Erythroblast (primary cell): ENCODE data around the gene CFAP97D1.
A peak's percentile ranks its signal among the peaks of the same experiment; 100 is the strongest.

Source experiments
- DNase-seq, 2 experiments: peaks; one replicate each; lab custom pipeline; 2025; lab: John Stamatoyannopoulos, UW
- GATA1 ChIP-seq: IDR thresholded peaks from 2 replicates; pipeline ENCODE4 v1.6.1; 2011; ENCODE audit warnings: low read depth, mild to moderate bottlenecking, control low read depth, low read length, moderate library complexity
- POLR2A ChIP-seq: IDR thresholded peaks from 2 replicates; pipeline ENCODE4 v1.6.1; 2011; ENCODE audit warnings: mild to moderate bottlenecking, low read length

Gene CFAP97D1

DNA sequence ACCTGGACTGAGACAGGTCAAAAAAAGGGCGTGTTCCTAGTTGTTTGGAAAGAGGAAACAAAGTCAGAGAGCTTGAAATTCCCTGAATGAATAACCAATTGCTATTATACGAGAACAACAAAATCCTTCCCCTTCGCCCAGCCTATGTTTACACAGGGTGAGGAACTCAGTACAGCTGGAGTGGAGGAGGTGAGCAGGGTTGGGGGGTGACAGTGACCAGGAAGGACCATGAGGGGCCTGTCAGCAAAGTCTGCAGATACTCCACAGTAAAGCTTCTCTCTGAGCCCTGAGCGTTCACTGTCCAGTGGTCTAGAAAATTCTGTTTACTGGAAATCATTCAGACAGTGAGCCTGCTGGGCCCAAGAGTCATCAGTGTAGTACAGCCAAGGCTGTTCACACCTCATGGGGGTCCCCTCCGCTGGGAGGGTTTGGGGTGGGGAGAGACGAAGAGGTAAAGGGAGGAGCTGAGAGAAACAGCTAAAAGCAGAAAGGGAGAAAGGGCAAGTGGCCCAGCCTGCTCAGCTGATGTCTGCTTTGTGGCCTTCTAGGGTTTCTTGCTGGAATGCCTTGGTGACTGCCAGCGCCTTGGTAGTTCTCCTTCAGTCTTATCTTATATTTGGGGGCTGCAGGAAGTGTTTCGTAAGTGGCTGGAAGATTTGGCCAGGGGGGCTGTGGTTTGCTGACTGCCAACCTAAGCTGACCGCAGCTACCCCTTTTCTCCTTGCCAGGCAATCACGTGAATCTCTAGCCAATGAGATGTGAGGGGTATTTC lies 7.2 kb upstream of the CFAP97D1 start:
- DNase-seq: peak in 1 of 2 experiments; percentile 18
- TF ChIP-seq POLR2A: no peak
- TF ChIP-seq GATA1: no peak

- DNase-seq: no peak
- TF ChIP-seq POLR2A (no peak), GATA1 (no peak)
These were observed 5.7 kb upstream of the CFAP97D1 start for GRCh38 chr17:43774304-43775250.

DNA sequence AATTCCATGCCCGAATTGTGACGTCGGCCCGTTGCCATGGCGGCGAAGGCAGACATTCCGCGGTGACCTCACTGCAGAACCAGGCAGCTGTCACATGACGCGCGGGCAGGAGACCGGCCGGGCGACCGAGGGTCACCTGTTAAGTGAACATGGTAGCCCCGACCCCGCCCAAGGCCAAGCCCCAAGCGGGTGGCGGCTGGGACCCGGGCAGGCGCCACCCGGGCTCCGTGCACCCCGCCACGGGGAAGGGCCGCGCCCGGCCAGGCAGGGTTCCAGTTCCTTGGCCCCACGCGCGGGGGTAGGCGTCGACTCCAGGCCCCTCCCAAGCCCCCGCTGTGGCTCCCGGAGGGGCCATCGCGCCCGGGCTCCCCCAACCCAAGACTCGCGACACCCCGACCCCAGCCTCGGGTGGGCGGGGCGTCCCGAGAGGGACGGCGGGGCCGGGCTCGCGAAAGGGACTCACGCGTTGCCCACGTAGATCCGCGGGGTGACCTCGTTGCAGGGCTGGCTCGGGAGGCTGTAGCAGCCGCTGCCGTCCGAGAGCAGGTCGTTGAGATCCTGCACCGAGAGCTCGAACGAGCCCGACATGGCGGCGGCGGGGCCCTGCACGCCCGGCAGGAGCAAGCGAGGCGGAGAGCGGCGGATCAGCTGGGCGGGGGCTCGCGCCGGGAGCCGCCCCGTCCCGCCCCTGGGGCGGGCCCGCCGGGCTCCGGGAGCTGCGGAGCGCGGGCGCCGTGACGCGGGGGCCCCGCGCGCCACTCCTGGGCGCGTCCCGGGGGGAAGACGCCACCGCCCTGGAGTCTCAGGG lies 1.7 kb upstream of the CFAP97D1 start, which contains the start of gene DUSP3:
Gene DUSP3, minus strand, starts transcription at position 641 of the 808 bp plus-strand sequence. Its CDS starts 53 bp downstream, at position 588.
- DNase-seq: peak; percentile 70 to 78
- TF ChIP-seq POLR2A: peak; percentile 48
- TF ChIP-seq GATA1: no peak

DNA sequence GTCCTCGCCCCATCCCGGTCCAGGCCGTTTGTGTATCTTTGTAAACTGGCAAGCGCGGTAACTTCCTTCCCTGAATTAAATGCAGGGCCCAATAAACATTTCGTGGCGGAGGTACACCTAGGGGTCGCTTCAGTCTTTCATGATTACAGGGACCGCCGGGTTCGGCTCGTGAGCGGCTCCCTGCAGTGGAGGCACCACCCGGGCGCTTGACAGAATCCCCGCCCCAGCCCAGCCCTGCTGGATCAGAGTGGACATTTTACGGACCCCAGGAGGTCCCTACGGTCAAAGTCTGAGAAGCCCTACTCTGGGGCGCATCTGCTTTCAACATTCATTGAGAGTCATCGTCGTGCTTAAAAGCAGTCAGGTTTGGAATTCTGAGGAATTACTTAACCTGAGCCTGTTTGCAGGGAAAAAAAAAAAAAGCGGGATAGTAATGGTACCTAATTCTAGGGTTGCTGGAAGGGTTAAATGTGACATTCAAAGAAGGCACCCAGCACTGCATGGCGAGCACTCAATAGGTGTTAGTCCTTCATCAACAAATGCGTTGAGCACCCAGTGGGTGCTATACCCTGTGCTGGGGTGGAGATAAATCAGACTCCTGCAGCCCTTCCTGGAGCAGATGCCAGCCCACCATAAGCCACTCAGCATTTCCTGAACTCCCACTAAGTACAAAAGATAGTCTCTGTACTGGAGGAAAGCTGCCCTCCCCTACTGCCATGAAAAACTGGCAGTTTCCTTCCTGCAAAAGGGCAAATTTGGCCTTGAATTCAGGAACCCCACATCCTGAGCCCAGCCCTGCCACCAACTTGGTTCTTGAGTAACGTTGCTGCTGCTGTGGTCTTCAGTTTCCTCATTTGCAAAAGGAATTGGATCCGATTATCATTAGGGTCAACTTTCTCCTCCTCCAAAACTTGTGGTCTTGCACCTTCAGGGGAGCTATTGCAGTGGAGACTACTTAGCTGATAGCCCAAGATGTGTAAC lies 800 bp upstream of the CFAP97D1 start:
- no peak for DNase-seq
- TF ChIP-seq GATA1 (no peak), POLR2A (no peak)

DNA sequence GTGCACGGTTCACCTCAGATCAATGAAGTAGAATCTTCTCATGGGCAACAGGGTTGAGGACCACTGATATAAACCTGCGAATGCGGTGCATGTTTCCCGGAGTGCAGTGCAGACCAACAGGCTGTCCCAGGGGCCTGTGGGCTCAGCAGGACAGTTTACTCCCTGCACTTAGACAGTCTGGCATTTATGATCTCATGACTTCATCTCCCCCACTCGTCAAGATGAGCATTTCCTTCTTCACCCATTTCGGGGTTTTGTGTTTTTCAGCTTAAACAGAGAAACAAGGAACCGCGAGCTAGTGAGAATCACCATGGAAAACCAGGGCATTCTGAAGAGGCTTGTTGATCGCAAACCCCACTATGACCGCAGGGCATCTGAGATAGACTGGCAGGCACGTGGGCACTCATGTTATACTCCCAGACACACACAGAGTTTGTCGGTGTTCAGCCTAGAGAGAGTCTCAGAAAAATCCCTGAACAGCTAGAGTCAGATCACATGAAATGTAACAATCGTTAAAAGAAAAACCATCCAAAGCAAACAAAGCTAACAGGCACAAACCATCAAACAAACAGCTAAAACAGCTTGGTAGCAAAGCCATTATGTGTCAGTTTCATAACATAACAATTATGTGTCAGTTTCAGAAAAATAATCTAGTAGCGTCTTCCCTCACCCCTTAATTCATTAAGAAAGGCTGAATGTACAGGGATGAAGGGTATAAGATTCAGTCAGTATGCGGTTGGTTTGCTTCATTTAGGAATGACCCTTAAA lies 2.9 kb downstream of the CFAP97D1 start:
- DNase-seq: no peak
- TF ChIP-seq GATA1 (no peak), POLR2A (no peak)

DNA sequence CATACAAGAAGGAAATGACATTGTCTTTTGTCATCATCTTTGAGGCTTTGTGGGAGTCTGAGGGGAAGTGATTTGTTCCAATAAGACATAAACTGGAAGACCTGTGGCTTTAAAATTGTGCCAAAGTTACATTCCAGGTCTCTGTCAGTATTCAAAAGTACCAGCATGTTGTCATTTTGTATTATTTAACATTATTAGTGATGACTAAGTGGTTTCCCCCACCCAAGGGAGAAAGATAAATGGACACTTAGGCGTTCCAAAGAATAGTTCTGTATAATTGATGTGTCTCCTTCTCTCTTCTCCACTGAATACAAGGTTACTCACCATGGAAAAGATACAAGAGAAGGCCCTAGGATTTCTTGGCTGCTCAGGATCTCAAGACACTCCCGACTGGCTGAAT lies 3.8 kb downstream of the CFAP97D1 start:
- TF ChIP-seq POLR2A: no peak
- no peak for TF ChIP-seq GATA1
- DNase-seq: no peak

- no peak for DNase-seq
- TF ChIP-seq GATA1 (no peak), POLR2A (no peak)
These were observed 4.4 kb downstream of the CFAP97D1 start for GRCh38 chr17:43784628-43785101.

- TF ChIP-seq POLR2A (no peak), GATA1 (no peak)
- no peak for DNase-seq
These were observed 7.5 kb downstream of the CFAP97D1 start for GRCh38 chr17:43787728-43788127.

GRCh38 chr17:43788540-43788939 lies 8.3 kb downstream of the CFAP97D1 start:
- no peak for DNase-seq
- TF ChIP-seq GATA1 (no peak), POLR2A (no peak)

GRCh38 chr17:43789482-43789881 lies 9.2 kb downstream of the CFAP97D1 start:
- DNase-seq: no peak
- no peak for TF ChIP-seq POLR2A
- TF ChIP-seq GATA1: no peak

DNA sequence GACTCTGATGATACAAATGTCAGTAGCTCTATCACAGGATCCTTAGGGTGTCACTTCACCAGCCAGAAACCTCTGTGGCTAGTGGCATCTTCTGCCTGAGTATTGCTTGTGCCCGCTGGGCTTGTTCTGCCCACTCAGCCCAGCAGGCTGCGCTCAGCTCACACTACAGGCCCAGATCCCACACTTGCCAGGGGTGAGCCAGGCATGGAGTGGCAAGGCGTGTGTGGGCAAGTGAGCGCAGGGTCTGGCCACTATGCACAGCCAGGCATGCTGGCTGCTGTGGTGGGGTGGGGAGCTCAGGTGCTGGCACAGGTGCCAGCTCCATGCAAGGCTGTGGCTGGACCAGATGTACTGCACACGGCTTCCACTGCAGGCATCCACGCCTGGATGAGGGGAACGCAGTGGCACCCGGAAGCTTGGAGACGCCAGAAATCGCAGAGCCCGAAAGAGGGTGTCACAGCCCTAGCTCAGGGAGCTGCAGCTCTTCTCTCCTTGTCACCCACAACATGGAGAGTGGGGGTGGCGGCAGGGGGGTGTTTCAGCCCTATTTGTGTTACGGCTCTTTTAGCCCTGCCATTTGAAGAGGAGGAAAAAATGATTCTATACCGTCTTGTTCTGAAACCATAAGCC lies 10.2 kb downstream of the CFAP97D1 start:
- no peak for DNase-seq
- no peak for TF ChIP-seq GATA1
